ENCODE data around the gene ZNF101. TPM values are rescaled to one million over a fixed set of nuclear protein-coding genes. Genes with fewer than 3 reads are reported as not detected.

Gene ZNF101
- total and polyA plus RNA-seq, 9 donors = 2.9 to 12.6 (median 5.6) TPM

- Histone ChIP-seq H3K36me3 (peaks cover 6% of the 10 kb centered on the region), H3K27me3 (no peaks in the 10 kb centered on the region), H3K4me1 (ENCODE audit: insufficient read depth) (no peaks in the 10 kb centered on the region), H3K4me3 (no peak overlapping the region), H3K9me3 (peaks cover 36 to 57% of the 10 kb centered on the region in 2 donors), H3K27ac (no peak overlapping the region)
- TF ChIP-seq CTCF (IDR thresholded peaks at IDR 0.05) (no peak), EP300 (IDR thresholded peaks at IDR 0.05) (no peak), POLR2A (IDR thresholded peaks at IDR 0.05) (no peak)
- intact Hi-C loops (cut with DNase I) = no loop called here
- DNase-seq = no peak
- WGBS, 3 donors = 97 to 100% (median 98%) methylated on average over 2 of the region's 2 CpGs
Observed at GRCh38 chr19:19710506-19710905, 41.9 kb downstream of the ZNF101 start.

GRCh38 chr19:19711306-19711933 lies 42.8 kb downstream of the ZNF101 start:
- H3K4me3 ChIP-seq = no peak overlapping the region
- H3K9me3 ChIP-seq = peaks cover 32 to 64% of the 10 kb centered on the region in 2 donors
- intact Hi-C loops (cut with DNase I) = no loop called here
- H3K36me3 ChIP-seq = peaks cover 6% of the 10 kb centered on the region
- 97 to 98% (median 98%) methylated on average over 14 of the region's 14 CpGs for WGBS, 3 donors
- H3K27me3 ChIP-seq = no peaks in the 10 kb centered on the region
- H3K4me1 ChIP-seq (ENCODE audit: insufficient read depth) = no peaks in the 10 kb centered on the region
- DNase-seq = no peak
- H3K27ac ChIP-seq = no peak overlapping the region
- TF ChIP-seq CTCF (IDR thresholded peaks at IDR 0.05) = no peak
- no peak for TF ChIP-seq POLR2A (IDR thresholded peaks at IDR 0.05)
- TF ChIP-seq EP300 (IDR thresholded peaks at IDR 0.05) = no peak

GRCh38 chr19:19711934-19712828 lies 43.5 kb downstream of the ZNF101 start:
- Histone ChIP-seq H3K4me1 (ENCODE audit: insufficient read depth) (no peaks in the 10 kb centered on the region), H3K9me3 (peaks cover 37 to 68% of the 10 kb centered on the region in 2 donors), H3K4me3 (no peak overlapping the region), H3K27me3 (no peaks in the 10 kb centered on the region), H3K27ac (no peak overlapping the region), H3K36me3 (peaks cover 6% of the 10 kb centered on the region)
- TF ChIP-seq EP300 (IDR thresholded peaks at IDR 0.05) = no peak
- no peak for TF ChIP-seq CTCF (IDR thresholded peaks at IDR 0.05)
- TF ChIP-seq POLR2A (IDR thresholded peaks at IDR 0.05) = no peak
- WGBS, 3 donors = 96 to 98% (median 97%) methylated on average over 10 of the region's 10 CpGs
- intact Hi-C loops (cut with DNase I) = no loop called here
- DNase-seq = no peak

GRCh38 chr19:19719798-19720197 lies 51.2 kb downstream of the ZNF101 start:
- H3K27ac ChIP-seq = no peak overlapping the region

More at GRCh38 chr19:19719798-19720197, 51.2 kb downstream of the ZNF101 start:
- Histone ChIP-seq H3K4me3 (no peak overlapping the region), H3K36me3 (no peaks in the 10 kb centered on the region), H3K27me3 (no peaks in the 10 kb centered on the region), H3K9me3 (peaks cover 11 to 40% of the 10 kb centered on the region in 2 donors), H3K4me1 (ENCODE audit: insufficient read depth) (no peaks in the 10 kb centered on the region)
- intact Hi-C loops (cut with DNase I) = no loop called here
- TF ChIP-seq EP300 (IDR thresholded peaks at IDR 0.05) = no peak
- no peak for TF ChIP-seq CTCF (IDR thresholded peaks at IDR 0.05)
- TF ChIP-seq POLR2A (IDR thresholded peaks at IDR 0.05) = no peak
- 98 to 99% (median 99%) methylated on average over 2 of the region's 2 CpGs for WGBS, 3 donors
- DNase-seq = no peak

Data from ovary (tissue), 9 donors.